ENCODE measurements around the gene TMEM18.
A peak's percentile ranks its signal among the peaks of the same experiment; 100 is the strongest.
"Not testable (repeated sequence)": the region's sequence is repeated elsewhere in the genome, so short reads cannot be mapped to it uniquely, and the experiment has no call there.

Gene TMEM18

DNA sequence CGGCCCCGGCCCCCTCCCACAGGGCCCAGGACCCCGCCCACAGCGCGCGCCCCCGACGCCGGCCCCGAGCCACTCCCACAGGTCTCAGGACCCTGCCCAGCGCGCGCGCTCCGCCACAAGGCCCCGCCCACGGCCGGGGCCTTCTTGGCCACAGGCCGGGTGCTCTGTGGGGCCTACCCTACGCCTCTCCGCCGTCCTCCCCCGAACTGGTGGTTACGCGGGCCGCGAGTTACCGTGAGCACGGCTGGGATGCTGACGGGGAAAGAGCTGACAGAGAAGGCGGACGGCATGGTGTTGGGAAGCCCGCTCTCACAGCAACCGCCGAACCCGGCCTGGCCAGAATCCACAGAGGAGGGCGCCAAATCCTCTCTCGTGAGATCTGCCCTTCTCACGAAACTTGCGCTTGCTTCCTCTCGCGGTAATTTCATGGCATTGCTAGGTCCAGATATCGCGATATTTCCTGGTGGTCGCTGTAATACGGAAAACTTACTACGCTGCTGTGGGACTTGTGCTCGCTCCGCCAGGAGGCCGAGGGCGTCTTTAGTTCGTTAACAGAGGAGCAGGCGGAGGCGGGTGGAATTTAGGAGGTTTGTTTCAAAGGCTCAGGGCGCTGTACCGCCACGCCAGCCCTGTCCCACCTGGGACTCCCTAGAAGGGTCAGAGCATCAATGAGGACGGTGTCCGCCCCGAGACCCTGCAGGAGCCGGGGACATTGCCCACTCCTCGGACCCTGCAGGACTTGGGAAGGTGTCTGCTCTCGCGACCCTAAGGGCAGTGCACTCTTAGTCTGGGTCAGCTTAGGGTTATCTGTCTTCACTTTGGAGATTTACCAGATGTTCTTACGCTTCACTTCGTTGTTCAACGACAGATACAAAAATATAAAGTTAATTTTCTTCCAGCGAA is at the start of gene TMEM18:
TMEM18 (minus strand) TSS at position 351 of the 903 bp plus-strand sequence; CDS start at position 290, 61 bp downstream.
- peak; percentile 96 for DNase-seq (ENCODE audit: low read depth)

DNA sequence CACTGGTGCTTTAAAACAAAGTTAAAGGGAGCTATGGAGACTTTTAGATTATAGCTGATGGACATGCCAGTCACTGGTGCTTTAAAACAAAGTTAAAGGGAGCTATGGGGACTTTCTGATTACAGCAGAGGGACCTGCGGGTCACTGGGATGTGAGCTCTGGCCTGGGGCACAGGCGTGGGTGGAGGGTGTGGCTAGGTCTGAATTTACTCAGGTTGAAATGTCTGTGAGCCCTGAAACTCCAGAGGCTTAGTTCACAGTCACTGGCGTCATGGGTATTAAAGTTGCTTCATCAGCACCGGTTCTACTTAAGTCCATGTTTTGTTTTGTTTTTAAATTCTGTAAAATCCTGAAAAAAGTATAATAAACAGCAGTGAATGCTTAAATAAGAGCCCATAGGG is 49.0 kb upstream of the TMEM18 start:
- no peak for DNase-seq (ENCODE audit: low read depth)

- no peak for DNase-seq (ENCODE audit: low read depth)
Measured at GRCh38 chr2:725468-725867, 48.3 kb upstream of the TMEM18 start.

- no peak for DNase-seq (ENCODE audit: low read depth)
Measured at GRCh38 chr2:723761-724160, 46.6 kb upstream of the TMEM18 start.

DNA sequence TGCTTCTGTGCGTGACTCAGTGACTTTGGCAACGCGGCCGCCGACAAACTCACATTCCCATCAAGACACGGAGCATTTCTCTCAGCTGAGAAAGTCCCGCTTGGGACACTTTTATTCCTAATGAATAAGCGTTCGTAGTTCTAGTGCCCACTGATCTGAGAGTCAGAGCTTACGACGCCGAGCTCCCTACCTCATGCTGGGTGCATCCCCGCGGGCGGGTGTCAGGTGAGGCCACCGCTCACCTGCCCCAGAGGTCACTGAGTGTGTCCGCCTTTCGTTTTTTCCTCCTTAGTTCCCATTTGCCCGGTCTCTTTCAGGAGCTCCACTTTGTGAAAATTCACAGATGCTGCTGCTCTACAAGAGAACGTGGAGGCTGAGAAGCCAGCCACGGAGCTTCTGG is 43.6 kb upstream of the TMEM18 start:
- DNase-seq (ENCODE audit: low read depth) = no peak

DNA sequence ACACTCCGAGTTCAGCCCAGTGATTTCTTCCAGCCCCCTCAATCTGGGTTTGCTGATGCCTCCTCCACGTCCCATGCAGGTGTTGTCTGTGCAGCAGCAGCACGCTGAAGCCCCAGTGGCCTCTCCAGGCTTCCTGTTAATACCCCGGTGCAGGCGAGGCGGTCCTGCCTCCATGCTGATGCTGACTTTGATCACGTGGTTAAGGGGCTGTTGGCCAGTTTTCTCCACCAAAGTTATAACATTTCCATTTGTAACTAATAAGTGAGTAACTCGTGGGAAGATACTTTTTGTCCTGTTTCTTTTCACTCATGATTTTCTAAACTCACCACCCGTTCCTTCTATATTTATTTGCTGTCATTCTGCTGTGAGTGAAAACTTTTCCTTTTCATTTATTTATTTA is 42.5 kb upstream of the TMEM18 start:
- DNase-seq (ENCODE audit: low read depth) = no peak

DNA sequence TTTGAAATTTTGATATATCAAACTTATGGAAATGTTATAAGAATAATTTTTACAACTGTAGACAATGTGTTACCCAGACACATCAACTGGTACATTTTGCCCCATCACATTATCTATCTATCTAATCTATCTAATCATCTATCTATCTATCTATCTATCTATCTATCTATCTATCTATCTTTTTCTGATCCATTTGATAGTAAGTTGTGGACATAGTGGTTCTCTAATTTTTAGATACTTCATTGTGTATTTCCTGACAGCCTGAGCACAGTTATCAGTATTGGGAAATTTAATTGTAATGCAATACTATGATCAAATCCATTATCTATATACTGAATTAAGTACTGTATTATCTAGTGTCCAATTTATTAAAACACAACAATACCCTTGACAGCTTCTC is 42.0 kb upstream of the TMEM18 start:
- no peak for DNase-seq (ENCODE audit: low read depth)

DNA sequence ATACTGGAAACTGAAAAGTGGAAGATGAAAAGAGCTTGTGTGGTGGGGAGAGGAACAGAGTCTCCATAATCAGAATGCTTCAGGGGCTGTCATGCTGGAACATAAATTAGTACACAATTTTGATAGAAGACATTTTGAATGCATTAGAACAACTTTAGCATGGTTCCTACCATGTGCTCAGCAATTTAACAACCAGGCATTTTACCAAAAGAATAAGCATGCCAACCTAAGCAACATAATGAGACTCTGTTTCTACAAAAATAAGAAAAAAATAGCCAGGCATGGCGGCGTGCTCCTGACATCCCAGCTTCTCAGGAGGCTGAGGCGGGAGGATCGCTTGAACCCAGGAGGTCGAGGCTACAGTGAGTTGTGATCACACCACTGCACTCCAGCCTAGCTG is 40.5 kb upstream of the TMEM18 start:
- DNase-seq (ENCODE audit: low read depth) = no peak

- no peak for DNase-seq (ENCODE audit: low read depth)
Measured at GRCh38 chr2:715854-716560, 38.8 kb upstream of the TMEM18 start.

DNA sequence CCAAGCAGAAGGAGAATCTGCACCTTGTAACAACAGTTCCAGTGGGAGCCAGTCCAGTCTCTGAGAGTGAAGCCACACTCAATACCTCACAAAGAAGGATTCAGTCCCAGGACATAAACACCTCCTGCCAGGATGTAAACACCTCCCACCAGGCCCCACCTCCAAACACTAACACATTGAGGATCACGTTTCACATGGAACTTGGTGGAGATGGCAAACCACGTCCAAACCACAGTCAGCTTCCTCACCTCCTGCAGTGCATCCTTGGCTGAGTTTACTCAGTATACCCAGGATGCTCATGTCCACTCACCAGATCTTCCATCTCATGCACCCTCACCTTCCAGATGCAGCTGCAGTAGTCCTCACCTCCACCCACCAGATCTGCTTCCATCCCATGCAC is 37.8 kb upstream of the TMEM18 start:
- no peak for DNase-seq (ENCODE audit: low read depth)

DNA sequence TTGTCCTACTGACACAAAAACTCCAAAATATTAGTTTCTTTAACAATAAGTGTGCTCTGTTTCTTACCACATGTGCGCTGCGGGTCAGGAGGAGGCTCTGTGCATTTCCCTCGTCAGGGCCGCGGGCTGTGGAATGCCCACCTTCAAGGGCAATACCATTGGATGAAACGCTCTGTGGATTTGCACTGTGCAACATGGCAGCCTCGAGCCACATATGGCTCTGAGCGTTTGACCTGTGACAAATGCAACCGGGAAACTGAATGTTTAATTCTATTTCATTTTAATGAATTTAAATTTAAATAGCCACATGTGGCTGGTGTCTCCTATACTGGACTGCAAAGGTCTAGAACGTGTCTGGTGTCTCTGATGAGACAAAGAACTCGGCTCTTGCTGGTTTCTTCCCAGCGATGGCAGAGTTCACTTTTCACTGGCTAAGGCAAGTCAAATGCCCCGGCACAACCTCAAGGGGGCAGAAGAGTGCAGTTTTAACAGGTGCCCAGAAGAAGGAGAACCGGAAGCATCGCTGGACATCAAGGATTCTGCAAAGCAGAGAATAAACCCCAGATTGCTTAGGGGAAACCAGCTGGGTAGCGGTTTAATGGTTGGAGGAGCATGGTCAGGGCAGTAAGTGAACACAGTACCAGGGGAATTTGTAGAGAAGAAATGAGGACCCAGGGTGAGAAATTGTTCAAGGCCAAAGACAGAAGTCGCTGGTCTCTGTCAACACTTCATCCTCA is 37.0 kb upstream of the TMEM18 start:
- DNase-seq (ENCODE audit: low read depth) = peak; percentile 9

GRCh38 chr2:710867-711665 is 33.9 kb upstream of the TMEM18 start:
- no peak for DNase-seq (ENCODE audit: low read depth)

DNA sequence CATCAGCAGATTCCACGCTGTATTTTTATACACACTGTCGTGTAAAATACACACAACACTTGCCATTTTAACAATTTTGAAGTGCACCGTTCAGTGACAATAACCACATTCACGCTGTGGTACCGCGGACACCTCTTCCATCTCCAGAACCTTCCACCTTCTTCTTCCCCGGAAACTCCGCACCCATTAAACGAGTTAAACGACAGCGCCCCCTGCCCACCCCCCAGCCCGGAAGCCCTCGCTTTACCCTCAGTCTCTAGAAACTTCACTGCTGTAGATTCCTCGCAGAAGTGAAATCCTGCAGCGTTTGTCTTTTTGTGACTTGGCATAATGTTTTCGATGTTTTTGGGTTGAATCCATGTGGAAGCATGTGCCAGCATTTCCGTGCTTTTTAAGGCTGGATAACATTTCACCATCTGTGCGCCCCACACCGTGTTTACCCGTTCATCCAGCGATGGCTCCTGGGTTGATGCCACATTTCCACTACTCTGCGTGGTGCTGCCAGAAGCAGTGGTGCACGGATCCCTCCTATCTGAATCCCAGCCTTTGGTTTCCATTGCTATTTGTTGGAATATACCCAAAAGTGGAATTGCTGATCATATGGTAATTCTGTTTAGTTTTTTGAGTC is 32.0 kb upstream of the TMEM18 start:
- DNase-seq (ENCODE audit: low read depth) = no peak

- DNase-seq (ENCODE audit: low read depth) = no peak
Measured at GRCh38 chr2:708667-709066, 31.5 kb upstream of the TMEM18 start.

DNA sequence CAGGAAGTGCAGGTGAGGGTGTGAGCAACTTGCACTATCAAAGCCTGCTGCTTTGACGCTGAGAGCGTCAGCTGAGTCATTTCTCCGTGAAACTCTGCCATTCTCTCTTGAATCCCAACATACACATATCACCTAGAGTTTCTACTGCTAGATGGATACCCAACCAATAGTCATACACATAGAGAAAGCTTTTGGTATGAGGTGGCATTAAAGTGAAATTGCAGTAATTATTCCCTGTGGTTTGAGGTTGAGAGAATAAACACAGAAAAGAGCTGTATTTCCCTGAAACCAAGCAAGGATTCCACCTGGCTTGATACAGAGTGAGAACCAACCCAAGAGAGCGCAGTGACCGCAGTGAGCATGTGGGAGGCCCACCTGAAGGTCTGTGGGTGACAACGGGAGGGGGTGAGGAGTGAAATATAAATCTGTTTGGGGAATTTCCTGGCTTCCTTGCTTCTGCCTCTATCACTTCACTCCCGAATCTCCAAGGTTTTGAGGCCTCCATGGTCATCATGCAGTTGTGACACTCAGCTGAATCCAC is 28.8 kb upstream of the TMEM18 start:
- no peak for DNase-seq (ENCODE audit: low read depth)

- DNase-seq (ENCODE audit: low read depth) = not testable (repeated sequence)
Measured at GRCh38 chr2:702765-703164, 25.6 kb upstream of the TMEM18 start.

GRCh38 chr2:696999-697627 is 19.9 kb upstream of the TMEM18 start:
- no peak for DNase-seq (ENCODE audit: low read depth)

DNA sequence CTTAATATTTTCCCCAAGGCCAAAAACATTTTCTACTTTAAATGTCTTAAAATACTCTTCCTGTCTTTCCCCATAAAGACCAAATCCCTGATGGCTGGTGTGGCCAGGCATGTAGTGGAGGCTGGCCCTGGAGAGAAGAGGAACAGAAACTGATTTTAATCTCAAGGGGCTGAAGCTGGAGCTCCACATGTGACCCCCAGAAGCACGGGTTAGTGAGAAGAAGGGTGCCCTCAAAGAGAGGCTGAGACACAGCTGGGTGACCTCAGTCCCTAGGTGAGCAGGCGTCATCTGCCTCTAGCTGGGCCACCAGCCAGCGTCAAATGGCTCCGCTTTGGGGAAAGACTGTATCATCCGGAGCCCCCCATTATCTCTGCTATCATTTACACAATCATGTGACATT is 19.3 kb upstream of the TMEM18 start:
- DNase-seq (ENCODE audit: low read depth) = no peak

GRCh38 chr2:694906-695510 is 17.8 kb upstream of the TMEM18 start:
- no peak for DNase-seq (ENCODE audit: low read depth)

GRCh38 chr2:694174-694573 is 17.0 kb upstream of the TMEM18 start:
- no peak for DNase-seq (ENCODE audit: low read depth)
